ENCODE results near the gene CKS2.

DNA sequence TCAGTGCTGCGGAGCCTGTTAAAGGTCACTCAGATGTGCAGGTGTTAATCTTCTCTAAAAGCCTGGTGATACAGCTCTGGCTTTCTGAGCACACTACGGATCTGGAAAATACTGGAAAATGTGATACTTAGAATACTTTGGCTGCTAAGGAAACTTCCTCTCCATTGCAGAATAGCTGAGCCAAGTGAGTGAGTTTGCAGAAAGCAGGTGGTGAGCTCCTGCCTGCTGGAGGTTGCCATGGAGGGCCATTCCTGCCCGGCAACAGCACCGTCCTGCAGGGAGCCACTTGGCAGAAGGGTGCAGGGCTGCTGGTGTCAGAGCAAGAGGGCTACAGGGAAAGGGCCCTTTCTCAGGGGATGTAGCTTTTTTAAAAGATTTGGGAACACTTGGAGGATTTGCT lies 48.0 kb downstream of the CKS2 start:
- TF ChIP-seq, protein P1, sequence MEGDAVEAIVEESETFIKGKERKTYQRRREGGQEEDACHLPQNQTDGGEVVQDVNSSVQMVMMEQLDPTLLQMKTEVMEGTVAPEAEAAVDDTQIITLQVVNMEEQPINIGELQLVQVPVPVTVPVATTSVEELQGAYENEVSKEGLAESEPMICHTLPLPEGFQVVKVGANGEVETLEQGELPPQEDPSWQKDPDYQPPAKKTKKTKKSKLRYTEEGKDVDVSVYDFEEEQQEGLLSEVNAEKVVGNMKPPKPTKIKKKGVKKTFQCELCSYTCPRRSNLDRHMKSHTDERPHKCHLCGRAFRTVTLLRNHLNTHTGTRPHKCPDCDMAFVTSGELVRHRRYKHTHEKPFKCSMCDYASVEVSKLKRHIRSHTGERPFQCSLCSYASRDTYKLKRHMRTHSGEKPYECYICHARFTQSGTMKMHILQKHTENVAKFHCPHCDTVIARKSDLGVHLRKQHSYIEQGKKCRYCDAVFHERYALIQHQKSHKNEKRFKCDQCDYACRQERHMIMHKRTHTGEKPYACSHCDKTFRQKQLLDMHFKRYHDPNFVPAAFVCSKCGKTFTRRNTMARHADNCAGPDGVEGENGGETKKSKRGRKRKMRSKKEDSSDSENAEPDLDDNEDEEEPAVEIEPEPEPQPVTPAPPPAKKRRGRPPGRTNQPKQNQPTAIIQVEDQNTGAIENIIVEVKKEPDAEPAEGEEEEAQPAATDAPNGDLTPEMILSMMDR (IDR thresholded peaks at IDR 0.05): no peak
- TF ChIP-seq POLR2AphosphoS5 (IDR thresholded peaks at IDR 0.05; ENCODE audit: low read depth, low read length) (no peak), TCF7L2 (IDR thresholded peaks at IDR 0.05; ENCODE audit: low read depth, low read length) (no peak), SIN3A (IDR thresholded peaks at IDR 0.05; ENCODE audit: borderline replicate concordance, insufficient read depth, low read depth, low read length) (no peak)
- TF ChIP-seq, protein P2, sequence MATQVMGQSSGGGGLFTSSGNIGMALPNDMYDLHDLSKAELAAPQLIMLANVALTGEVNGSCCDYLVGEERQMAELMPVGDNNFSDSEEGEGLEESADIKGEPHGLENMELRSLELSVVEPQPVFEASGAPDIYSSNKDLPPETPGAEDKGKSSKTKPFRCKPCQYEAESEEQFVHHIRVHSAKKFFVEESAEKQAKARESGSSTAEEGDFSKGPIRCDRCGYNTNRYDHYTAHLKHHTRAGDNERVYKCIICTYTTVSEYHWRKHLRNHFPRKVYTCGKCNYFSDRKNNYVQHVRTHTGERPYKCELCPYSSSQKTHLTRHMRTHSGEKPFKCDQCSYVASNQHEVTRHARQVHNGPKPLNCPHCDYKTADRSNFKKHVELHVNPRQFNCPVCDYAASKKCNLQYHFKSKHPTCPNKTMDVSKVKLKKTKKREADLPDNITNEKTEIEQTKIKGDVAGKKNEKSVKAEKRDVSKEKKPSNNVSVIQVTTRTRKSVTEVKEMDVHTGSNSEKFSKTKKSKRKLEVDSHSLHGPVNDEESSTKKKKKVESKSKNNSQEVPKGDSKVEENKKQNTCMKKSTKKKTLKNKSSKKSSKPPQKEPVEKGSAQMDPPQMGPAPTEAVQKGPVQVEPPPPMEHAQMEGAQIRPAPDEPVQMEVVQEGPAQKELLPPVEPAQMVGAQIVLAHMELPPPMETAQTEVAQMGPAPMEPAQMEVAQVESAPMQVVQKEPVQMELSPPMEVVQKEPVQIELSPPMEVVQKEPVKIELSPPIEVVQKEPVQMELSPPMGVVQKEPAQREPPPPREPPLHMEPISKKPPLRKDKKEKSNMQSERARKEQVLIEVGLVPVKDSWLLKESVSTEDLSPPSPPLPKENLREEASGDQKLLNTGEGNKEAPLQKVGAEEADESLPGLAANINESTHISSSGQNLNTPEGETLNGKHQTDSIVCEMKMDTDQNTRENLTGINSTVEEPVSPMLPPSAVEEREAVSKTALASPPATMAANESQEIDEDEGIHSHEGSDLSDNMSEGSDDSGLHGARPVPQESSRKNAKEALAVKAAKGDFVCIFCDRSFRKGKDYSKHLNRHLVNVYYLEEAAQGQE (IDR thresholded peaks at IDR 0.05; ENCODE audit: insufficient read depth in 1 of 2, low read depth in 2 of 2, low read length in 1 of 2): no peak
